HK-2 (cell line): ENCODE results near the gene KRT14.
"Not testable (repeated sequence)": the region's sequence is repeated elsewhere in the genome, so short reads cannot be mapped to it uniquely, and the experiment has no call there.

Experiments
- DNase-seq: peaks from one replicate; pipeline ENCODE4 v3.0.0-alpha.2; 2018; ENCODE audit not compliant: unreplicated experiment

The KRT14 gene

GRCh38 chr17:41579484-41580243, 7.0 kb downstream of the KRT14 start:
- peak; percentile 87 for DNase-seq

GRCh38 chr17:41578971-41579370, 7.7 kb downstream of the KRT14 start:
- DNase-seq: no peak

- no peak for DNase-seq
These were observed 8.2 kb downstream of the KRT14 start for GRCh38 chr17:41578538-41578937.

- DNase-seq: not testable (repeated sequence)
These were observed 10.0 kb downstream of the KRT14 start for GRCh38 chr17:41576740-41577139.

GRCh38 chr17:41575336-41575735, 11.4 kb downstream of the KRT14 start:
- DNase-seq: no peak

- DNase-seq: no peak
These were observed 14.9 kb downstream of the KRT14 start, which contains the start of gene KRT9 for GRCh38 chr17:41571561-41572434. Gene KRT9, minus strand, starts transcription at chr17:41572059. Its CDS starts 67 bp downstream, at chr17:41571992.

- DNase-seq: no peak
These were observed 19.4 kb downstream of the KRT14 start for GRCh38 chr17:41567317-41567716.

GRCh38 chr17:41565338-41565737, 21.4 kb downstream of the KRT14 start:
- no peak for DNase-seq

GRCh38 chr17:41563607-41564170, 23.0 kb downstream of the KRT14 start:
- no peak for DNase-seq

- DNase-seq: no peak
These were observed 25.1 kb downstream of the KRT14 start for GRCh38 chr17:41561554-41561953.

- DNase-seq: no peak
These were observed 27.1 kb downstream of the KRT14 start for GRCh38 chr17:41559548-41559947.

GRCh38 chr17:41556931-41557330, 29.8 kb downstream of the KRT14 start:
- no peak for DNase-seq

GRCh38 chr17:41556306-41556705, 30.4 kb downstream of the KRT14 start:
- no peak for DNase-seq

- no peak for DNase-seq
These were observed 31.4 kb downstream of the KRT14 start for GRCh38 chr17:41555105-41555887.

- DNase-seq: no peak
These were observed 32.6 kb downstream of the KRT14 start for GRCh38 chr17:41553987-41554680.

GRCh38 chr17:41553176-41553575, 33.5 kb downstream of the KRT14 start:
- DNase-seq: no peak

GRCh38 chr17:41552455-41552854, 34.2 kb downstream of the KRT14 start:
- DNase-seq: no peak

- DNase-seq: no peak
These were observed 35.3 kb downstream of the KRT14 start for GRCh38 chr17:41551365-41551764.

GRCh38 chr17:41549596-41550039, 37.1 kb downstream of the KRT14 start:
- no peak for DNase-seq

GRCh38 chr17:41548844-41549595, 37.7 kb downstream of the KRT14 start:
- DNase-seq: peak; percentile 94
